Breast epithelium (tissue), 3 donors: Measurements from ENCODE around the gene ETNPPL.

Source experiments
- POLR2A ChIP-seq: fragments of 450-650 bp; IDR thresholded peaks from one replicate; pipeline ENCODE4 v1.6.1; 2016; ENCODE audit warnings: antibody characterized with exemption, mild to moderate bottlenecking, moderate library complexity
- POLR2AphosphoS5 ChIP-seq, 3 donors: sonication (generic); formaldehyde crosslinking; IDR thresholded peaks; one replicate each; pipeline ENCODE4 v1.6.1; 2017; ENCODE audit warnings: antibody characterized with exemption in 3 of 3
- TF ChIP-seq, protein P1 (sequence below), 3 donors: fragments of 450-650 bp; IDR thresholded peaks; one replicate each; pipeline ENCODE4 v1.5.1; 2016 to 2017; ENCODE audit warnings: antibody characterized with exemption in 3 of 3, mild to moderate bottlenecking in 3 of 3, moderate library complexity in 3 of 3

DNA sequence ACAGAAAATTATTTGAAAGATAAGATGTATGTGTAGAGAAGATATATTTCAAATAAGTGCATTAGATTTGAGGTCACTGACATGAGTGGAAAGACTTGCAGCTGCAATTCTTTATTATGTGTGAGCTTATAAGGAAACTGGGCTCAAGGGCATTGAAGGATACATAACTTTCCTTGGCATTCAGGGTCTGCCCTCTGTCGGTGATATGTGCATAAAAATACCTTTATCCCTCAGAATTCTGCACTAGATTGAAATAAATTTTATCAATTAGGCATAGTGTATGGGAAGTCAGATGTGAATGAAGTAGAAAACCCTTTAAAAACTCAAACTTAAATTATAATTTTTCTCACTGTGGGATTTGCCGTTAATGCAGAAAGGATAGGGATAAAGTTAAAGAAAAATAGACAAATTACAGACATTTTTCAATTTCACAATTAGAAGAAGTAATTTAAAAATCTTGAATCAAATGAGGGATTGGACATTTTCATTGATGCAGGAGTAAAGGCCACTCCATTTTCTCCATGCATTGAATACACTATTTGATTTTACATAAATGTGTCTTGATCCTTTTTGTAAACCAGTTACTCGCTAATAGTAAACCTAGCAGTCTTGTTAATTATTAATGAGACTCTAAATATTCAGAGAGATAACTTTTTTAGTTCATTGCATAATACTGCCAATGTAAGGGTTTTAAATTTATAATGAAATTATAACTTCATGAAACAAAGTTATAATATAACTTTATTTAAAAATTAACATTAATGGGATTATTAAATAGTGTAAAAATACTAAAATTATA is 21.0 kb upstream of the ETNPPL start:
- TF ChIP-seq, protein P1, sequence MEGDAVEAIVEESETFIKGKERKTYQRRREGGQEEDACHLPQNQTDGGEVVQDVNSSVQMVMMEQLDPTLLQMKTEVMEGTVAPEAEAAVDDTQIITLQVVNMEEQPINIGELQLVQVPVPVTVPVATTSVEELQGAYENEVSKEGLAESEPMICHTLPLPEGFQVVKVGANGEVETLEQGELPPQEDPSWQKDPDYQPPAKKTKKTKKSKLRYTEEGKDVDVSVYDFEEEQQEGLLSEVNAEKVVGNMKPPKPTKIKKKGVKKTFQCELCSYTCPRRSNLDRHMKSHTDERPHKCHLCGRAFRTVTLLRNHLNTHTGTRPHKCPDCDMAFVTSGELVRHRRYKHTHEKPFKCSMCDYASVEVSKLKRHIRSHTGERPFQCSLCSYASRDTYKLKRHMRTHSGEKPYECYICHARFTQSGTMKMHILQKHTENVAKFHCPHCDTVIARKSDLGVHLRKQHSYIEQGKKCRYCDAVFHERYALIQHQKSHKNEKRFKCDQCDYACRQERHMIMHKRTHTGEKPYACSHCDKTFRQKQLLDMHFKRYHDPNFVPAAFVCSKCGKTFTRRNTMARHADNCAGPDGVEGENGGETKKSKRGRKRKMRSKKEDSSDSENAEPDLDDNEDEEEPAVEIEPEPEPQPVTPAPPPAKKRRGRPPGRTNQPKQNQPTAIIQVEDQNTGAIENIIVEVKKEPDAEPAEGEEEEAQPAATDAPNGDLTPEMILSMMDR (IDR thresholded peaks at IDR 0.05) = no peak
- TF ChIP-seq POLR2AphosphoS5 (IDR thresholded peaks at IDR 0.05) (no peak), POLR2A (no peak)
